Measurements from ENCODE around the gene RUBCNL. TPM values are rescaled to one million over a fixed set of nuclear protein-coding genes. Genes with fewer than 3 reads are reported as not detected.

Gene RUBCNL
- total RNA-seq, 1 experiment from 2014 or later = 0.42 TPM

DNA sequence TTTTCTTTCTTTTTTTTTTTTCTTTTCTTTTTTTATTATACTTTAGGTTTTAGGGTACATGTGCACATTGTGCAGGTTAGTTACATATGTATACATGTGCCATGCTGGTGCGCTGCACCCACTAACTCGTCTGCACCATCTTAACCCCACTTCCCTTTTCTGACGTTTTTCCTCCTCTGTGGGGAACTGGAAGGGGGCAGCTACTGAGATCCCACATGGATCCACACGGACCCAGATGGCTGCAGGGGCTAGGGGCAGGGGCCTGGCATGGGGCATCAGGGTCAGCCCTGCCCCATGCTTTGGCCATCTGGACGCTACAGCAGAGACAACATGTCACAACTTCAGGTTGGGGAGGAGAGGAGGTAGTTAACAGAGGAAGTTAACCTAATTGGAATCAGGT, 54.3 kb downstream of the RUBCNL start:
- DNase-seq (ENCODE audit: low read depth, low spot score) = no peak
- ChIA-PET CTCF (interaction anchor here (0.7 kb wide), 1 partner anchor 559 kb away, joined by 3 read pairs; no protein-coding TSS in a partner anchor), POLR2A (interaction anchor here (0.7 kb wide), 1 partner anchor 22 kb away, joined by 3 read pairs; no protein-coding TSS in a partner anchor), RAD21 (ENCODE audit: low non-redundant PET in 1 of 2, low total read pairs in 2 of 2, uncharacterized antibody in 2 of 2, unreplicated experiment in 2 of 2) (no interaction called here)
- Histone ChIP-seq H3K9ac (ENCODE audit: low read length) (no peak overlapping the region), H3K9me2 (ENCODE audit: insufficient read depth) (no peaks in the 10 kb centered on the region; the same call in 1 of the 2 replicates), H3K27ac (ENCODE audit: low read depth, low read length) (no peak overlapping the region), H4K20me1 (ENCODE audit: insufficient read depth) (no peaks in the 10 kb centered on the region), H3K9me3 (ENCODE audit: control insufficient read depth in 1 of 2, insufficient read depth in 1 of 2, low read depth in 1 of 2, low read length in 2 of 2) (no peaks in the 10 kb centered on the region), H3K4me2 (ENCODE audit: low read length) (no peak overlapping the region), H3K79me2 (ENCODE audit: insufficient read depth, low read length) (no peaks in the 10 kb centered on the region), H3K27me3 (ENCODE audit: insufficient read depth, low read length) (peaks cover 21% of the 10 kb centered on the region; the same call in 1 of the 2 replicates), H3K36me3 (ENCODE audit: control insufficient read depth in 1 of 2, insufficient read depth in 2 of 2, low read length in 2 of 2) (no peaks in the 10 kb centered on the region), H2AFZ (ENCODE audit: low read depth, low read length, poor library complexity, severe bottlenecking) (no peak overlapping the region), H3K4me1 (ENCODE audit: control insufficient read depth in 1 of 2, insufficient read depth in 2 of 2, low read length in 2 of 2) (no peaks in the 10 kb centered on the region), H3K4me3 (replicated peaks in 1 of 2; ENCODE audit: low read depth in 1 of 2, low read length in 2 of 2) (no peak overlapping the region)
- TF ChIP-seq JUND (IDR thresholded peaks at IDR 0.05) = no peak
- TF ChIP-seq ZNF274 (IDR thresholded peaks at IDR 0.05; ENCODE audit: low read depth, low read length) = no peak
- TF ChIP-seq, protein P1, sequence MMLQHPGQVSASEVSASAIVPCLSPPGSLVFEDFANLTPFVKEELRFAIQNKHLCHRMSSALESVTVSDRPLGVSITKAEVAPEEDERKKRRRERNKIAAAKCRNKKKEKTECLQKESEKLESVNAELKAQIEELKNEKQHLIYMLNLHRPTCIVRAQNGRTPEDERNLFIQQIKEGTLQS (IDR thresholded peaks at IDR 0.05) = no peak
- no peak for TF ChIP-seq POLR2AphosphoS5 (IDR thresholded peaks at IDR 0.05; ENCODE audit: low read depth, low read length)
- TF ChIP-seq SRF (IDR thresholded peaks at IDR 0.05; ENCODE audit: low read depth) = no peak
- no peak for TF ChIP-seq FOSL1 (IDR thresholded peaks at IDR 0.05; ENCODE audit: low read depth)
- TF ChIP-seq EGR1 (IDR thresholded peaks at IDR 0.05; ENCODE audit: low read depth) = no peak
- TF ChIP-seq SP1 (IDR thresholded peaks at IDR 0.05; ENCODE audit: low read depth) = no peak
- no peak for TF ChIP-seq POLR2A (IDR thresholded peaks at IDR 0.05; ENCODE audit: borderline replicate concordance, extremely low read depth, insufficient read depth, insufficient read length)
- TF ChIP-seq, protein P2, sequence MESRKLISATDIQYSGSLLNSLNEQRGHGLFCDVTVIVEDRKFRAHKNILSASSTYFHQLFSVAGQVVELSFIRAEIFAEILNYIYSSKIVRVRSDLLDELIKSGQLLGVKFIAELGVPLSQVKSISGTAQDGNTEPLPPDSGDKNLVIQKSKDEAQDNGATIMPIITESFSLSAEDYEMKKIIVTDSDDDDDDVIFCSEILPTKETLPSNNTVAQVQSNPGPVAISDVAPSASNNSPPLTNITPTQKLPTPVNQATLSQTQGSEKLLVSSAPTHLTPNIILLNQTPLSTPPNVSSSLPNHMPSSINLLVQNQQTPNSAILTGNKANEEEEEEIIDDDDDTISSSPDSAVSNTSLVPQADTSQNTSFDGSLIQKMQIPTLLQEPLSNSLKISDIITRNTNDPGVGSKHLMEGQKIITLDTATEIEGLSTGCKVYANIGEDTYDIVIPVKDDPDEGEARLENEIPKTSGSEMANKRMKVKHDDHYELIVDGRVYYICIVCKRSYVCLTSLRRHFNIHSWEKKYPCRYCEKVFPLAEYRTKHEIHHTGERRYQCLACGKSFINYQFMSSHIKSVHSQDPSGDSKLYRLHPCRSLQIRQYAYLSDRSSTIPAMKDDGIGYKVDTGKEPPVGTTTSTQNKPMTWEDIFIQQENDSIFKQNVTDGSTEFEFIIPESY (IDR thresholded peaks at IDR 0.05; ENCODE audit: extremely low read depth, insufficient replicate concordance, low read length) = no peak
- TF ChIP-seq, protein P3, sequence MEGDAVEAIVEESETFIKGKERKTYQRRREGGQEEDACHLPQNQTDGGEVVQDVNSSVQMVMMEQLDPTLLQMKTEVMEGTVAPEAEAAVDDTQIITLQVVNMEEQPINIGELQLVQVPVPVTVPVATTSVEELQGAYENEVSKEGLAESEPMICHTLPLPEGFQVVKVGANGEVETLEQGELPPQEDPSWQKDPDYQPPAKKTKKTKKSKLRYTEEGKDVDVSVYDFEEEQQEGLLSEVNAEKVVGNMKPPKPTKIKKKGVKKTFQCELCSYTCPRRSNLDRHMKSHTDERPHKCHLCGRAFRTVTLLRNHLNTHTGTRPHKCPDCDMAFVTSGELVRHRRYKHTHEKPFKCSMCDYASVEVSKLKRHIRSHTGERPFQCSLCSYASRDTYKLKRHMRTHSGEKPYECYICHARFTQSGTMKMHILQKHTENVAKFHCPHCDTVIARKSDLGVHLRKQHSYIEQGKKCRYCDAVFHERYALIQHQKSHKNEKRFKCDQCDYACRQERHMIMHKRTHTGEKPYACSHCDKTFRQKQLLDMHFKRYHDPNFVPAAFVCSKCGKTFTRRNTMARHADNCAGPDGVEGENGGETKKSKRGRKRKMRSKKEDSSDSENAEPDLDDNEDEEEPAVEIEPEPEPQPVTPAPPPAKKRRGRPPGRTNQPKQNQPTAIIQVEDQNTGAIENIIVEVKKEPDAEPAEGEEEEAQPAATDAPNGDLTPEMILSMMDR (IDR thresholded peaks at IDR 0.05 in 2 of 3, conservative IDR thresholded peaks at IDR 0.05 in 1 of 3; ENCODE audit: borderline replicate concordance in 1 of 3, insufficient read depth in 1 of 3, low read depth in 2 of 3, low read length in 2 of 3) = no peak
- TF ChIP-seq SIN3A (IDR thresholded peaks at IDR 0.05; ENCODE audit: low read depth) = no peak
- no peak for TF ChIP-seq CBX3 (IDR thresholded peaks at IDR 0.05; ENCODE audit: low read depth)
- TF ChIP-seq ELF1 (IDR thresholded peaks at IDR 0.05; ENCODE audit: borderline replicate concordance, low read depth) = no peak
- TF ChIP-seq EZH2phosphoT487 (IDR thresholded peaks at IDR 0.05; ENCODE audit: borderline replicate concordance) = no peak
- TF ChIP-seq TCF7L2 (IDR thresholded peaks at IDR 0.05; ENCODE audit: borderline replicate concordance, extremely low read depth, insufficient read depth, insufficient read length) = no peak
- TF ChIP-seq ZFX (IDR thresholded peaks at IDR 0.05) = no peak
- intact Hi-C loops (cut with micrococcal nuclease) = no loop called here
- no TSS peak for BruUV-seq (replicated peaks)
- no peak for ATAC-seq
